GM10266 (cell line): Measurements from ENCODE around the gene ZNF33B.
"Not testable (repeated sequence)": the region's sequence is repeated elsewhere in the genome, so short reads cannot be mapped to it uniquely, and the experiment has no call there.

ENCODE experiments used
- DNase-seq: peaks from one replicate; pipeline ENCODE4 v3.0.0; 2012; ENCODE audit errors: extremely low spot score
- TF ChIP-seq, protein P1 (sequence below): IDR thresholded peaks from 2 replicates; pipeline ENCODE4 v1.5.1; 2012; ENCODE audit warnings: mild to moderate bottlenecking, low read depth; ENCODE audit not compliant: control insufficient read depth, insufficient read depth; ENCODE audit errors: missing control alignments

Gene ZNF33B

GRCh38 chr10:42578019-42578418 is 60.4 kb downstream of the ZNF33B start:
- TF ChIP-seq, protein P1, sequence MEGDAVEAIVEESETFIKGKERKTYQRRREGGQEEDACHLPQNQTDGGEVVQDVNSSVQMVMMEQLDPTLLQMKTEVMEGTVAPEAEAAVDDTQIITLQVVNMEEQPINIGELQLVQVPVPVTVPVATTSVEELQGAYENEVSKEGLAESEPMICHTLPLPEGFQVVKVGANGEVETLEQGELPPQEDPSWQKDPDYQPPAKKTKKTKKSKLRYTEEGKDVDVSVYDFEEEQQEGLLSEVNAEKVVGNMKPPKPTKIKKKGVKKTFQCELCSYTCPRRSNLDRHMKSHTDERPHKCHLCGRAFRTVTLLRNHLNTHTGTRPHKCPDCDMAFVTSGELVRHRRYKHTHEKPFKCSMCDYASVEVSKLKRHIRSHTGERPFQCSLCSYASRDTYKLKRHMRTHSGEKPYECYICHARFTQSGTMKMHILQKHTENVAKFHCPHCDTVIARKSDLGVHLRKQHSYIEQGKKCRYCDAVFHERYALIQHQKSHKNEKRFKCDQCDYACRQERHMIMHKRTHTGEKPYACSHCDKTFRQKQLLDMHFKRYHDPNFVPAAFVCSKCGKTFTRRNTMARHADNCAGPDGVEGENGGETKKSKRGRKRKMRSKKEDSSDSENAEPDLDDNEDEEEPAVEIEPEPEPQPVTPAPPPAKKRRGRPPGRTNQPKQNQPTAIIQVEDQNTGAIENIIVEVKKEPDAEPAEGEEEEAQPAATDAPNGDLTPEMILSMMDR: no peak
- no peak for DNase-seq

GRCh38 chr10:42576338-42576737 is 62.0 kb downstream of the ZNF33B start:
- DNase-seq: no peak
- TF ChIP-seq, protein P1: no peak

DNA sequence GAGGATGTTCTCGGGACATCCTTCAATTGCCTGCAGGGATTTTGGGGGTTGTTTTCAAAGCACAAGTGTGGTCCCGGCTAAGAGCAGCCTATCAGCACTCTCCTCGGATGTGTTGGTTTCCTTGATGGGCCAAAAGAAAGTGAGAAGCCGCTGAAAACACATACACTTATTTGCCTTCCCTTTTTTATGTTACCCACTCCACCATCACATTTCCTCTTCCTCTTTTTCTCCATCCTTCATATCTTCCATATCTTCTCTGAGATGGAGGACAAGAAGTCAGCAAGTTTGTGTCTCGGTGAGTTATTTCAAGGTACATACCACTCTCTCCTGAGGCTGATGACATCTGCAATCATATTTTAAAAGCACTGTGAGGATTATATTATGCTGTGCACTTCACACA is 64.0 kb downstream of the ZNF33B start:
- DNase-seq: no peak
- TF ChIP-seq, protein P1: no peak

GRCh38 chr10:42556931-42557330 is 81.4 kb downstream of the ZNF33B start:
- TF ChIP-seq, protein P1: no peak
- no peak for DNase-seq

DNA sequence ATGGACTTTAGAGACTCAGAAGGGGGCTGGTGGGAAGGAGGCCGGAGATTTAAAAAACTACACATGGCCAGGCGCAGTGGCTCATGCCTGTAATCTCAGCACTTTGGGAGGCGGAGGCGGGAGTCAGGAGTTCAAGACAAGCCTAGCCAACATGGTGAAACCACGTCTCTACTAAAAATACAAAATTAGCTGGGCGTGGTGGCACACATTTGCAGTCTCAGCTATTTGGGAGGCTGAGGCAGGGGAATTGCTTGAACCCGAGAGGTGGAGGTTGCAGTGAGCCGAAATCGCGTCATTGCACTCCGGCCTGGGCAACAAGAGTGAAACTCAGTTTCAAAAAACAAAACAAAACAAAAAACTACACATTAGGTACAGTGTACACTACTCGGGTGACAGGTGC is 84.8 kb downstream of the ZNF33B start:
- DNase-seq: not testable (repeated sequence)

GRCh38 chr10:42553064-42553407 is 85.3 kb downstream of the ZNF33B start:
- TF ChIP-seq, protein P1: no peak
- DNase-seq: peak; percentile 6

DNA sequence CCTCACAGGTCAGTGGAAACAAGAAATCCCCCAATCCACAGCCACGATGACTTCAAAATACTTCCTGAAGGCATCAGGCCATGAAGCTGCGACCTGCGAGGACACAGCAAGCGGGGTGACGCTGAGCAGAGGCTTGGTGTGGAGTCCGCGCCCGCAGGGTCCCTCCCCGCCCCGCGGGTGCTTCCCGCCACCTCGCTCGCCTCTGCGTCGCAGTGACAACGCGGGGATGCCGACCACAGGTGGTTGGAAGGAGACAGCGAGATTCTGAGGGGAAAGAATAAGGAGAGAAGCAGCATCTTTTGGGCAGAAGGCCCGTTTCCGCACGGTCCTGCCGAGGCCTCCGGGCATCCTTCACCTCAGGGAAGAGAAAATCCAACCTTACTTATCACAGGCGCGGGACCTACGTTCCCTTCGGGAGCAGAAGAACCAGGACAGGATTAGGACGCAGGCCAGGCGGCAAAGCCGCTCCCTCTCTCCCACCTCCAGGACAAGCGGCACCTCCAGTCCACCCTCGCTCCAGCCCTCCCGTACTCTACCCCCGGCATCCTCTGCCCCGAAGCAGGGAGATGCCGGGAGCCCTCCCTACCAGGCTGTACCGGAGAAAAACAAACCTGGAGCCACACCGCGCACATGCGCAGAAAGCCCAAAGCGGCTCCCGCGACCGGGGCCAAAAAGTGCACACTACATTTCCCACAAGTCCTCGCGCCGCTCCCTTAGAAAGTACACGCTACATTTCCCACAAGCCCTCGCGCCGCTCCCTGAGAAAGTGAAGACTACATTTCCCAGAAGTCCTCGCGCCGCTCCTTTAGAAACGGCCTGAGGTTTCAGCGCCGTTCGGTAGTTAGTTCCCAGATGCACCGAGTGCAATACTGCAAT is 85.9 kb downstream of the ZNF33B start:
- DNase-seq: peak; percentile 83
- TF ChIP-seq, protein P1: no peak
